ENCODE data around the gene CFAP410. TPM values are rescaled to one million over a fixed set of nuclear protein-coding genes. Genes with fewer than 3 reads are reported as not detected.

Gene CFAP410
- total RNA-seq, 2 experiments from 2014 or later, result 15.1 to 20.6 TPM

DNA sequence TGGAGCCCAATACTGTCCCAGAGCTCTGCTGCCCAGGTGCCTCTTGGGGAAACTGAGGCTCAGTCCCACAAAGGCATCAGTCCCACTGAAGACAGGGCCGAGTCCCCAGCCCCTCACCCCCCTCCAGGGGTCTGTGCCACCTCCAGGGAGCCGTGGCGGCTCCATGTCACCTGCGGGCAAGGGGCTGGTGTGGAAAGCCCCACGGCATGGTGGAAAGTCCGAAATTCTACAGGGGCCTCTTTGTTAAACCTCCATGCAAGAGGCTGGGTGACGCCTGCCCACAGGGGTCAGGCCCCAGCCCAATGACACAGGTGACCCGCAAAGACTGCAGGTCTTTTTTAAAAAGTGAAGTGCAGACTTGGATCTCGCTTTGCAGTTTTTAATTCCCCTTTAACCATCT, 56.8 kb downstream of the CFAP410 start:
- Histone ChIP-seq H3K4me2 (ENCODE audit: low read length) (no peak overlapping the region), H3K4me1 (ENCODE audit: insufficient read depth, low read length, poor library complexity, severe bottlenecking) (no peaks in the 10 kb centered on the region), H3K79me2 (ENCODE audit: insufficient read depth, low read depth, low read length) (no peaks in the 10 kb centered on the region), H3K4me3 (ENCODE audit: low read depth, low read length, poor library complexity, severe bottlenecking) (no peak overlapping the region), H3K27ac (ENCODE audit: low read depth, low read length, poor library complexity, severe bottlenecking) (no peak overlapping the region), H4K20me1 (ENCODE audit: insufficient read depth, low read length) (no peaks in the 10 kb centered on the region), H3K36me3 (ENCODE audit: insufficient read depth, low read length) (no peaks in the 10 kb centered on the region), H3K9me3 (ENCODE audit: low read length) (no peaks in the 10 kb centered on the region), H2AFZ (ENCODE audit: low read length) (no peak overlapping the region), H3K9me2 (ENCODE audit: insufficient read depth, low read length) (no peaks in the 10 kb centered on the region)
- ChIA-PET POLR2A (no interaction called here), CTCF (ENCODE audit: unreplicated experiment) (no interaction called here)
- TF ChIP-seq, protein P1, sequence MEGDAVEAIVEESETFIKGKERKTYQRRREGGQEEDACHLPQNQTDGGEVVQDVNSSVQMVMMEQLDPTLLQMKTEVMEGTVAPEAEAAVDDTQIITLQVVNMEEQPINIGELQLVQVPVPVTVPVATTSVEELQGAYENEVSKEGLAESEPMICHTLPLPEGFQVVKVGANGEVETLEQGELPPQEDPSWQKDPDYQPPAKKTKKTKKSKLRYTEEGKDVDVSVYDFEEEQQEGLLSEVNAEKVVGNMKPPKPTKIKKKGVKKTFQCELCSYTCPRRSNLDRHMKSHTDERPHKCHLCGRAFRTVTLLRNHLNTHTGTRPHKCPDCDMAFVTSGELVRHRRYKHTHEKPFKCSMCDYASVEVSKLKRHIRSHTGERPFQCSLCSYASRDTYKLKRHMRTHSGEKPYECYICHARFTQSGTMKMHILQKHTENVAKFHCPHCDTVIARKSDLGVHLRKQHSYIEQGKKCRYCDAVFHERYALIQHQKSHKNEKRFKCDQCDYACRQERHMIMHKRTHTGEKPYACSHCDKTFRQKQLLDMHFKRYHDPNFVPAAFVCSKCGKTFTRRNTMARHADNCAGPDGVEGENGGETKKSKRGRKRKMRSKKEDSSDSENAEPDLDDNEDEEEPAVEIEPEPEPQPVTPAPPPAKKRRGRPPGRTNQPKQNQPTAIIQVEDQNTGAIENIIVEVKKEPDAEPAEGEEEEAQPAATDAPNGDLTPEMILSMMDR (conservative IDR thresholded peaks at IDR 0.05; ENCODE audit: low read length), result no peak
- no peak for TF ChIP-seq EZH2phosphoT487 (IDR thresholded peaks at IDR 0.05; ENCODE audit: borderline replicate concordance, low read depth, low read length)
- no peak for DNase-seq (ENCODE audit: low spot score)
- intact Hi-C loops (cut with micrococcal nuclease; ENCODE audit: unreplicated experiment), result no loop called here
- no TSS peak for BruUV-seq (replicated peaks)

DNA sequence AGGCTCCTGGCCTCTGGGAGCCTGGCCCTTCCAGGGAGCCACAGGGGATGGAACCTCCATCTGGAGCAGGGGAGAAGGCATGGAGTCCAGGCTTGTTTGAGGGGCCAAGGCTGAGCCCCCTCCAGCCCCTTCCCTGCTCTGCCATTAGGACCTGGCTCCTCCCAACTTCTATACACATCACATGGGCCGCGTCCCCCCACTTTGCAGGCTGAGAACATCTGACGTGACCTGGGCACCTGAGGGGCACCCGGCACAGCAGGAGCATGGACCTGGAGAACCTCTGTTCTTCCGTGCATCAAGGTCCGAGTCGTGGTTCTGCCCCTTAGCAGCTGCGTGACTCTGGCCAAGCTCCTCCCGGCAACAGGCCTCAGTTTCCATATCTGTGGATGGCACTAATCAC, 57.4 kb downstream of the CFAP410 start:
- no peak overlapping the region for H2AFZ ChIP-seq (ENCODE audit: low read length)

More for the DNA sequence above, 57.4 kb downstream of the CFAP410 start:
- Histone ChIP-seq H3K9me2 (ENCODE audit: insufficient read depth, low read length) (no peaks in the 10 kb centered on the region), H3K4me2 (ENCODE audit: low read length) (no peak overlapping the region), H3K4me3 (ENCODE audit: low read depth, low read length, poor library complexity, severe bottlenecking) (no peak overlapping the region), H3K4me1 (ENCODE audit: insufficient read depth, low read length, poor library complexity, severe bottlenecking) (no peaks in the 10 kb centered on the region), H3K27ac (ENCODE audit: low read depth, low read length, poor library complexity, severe bottlenecking) (no peak overlapping the region), H4K20me1 (ENCODE audit: insufficient read depth, low read length) (no peaks in the 10 kb centered on the region), H3K9me3 (ENCODE audit: low read length) (no peaks in the 10 kb centered on the region), H3K79me2 (ENCODE audit: insufficient read depth, low read depth, low read length) (no peaks in the 10 kb centered on the region), H3K36me3 (ENCODE audit: insufficient read depth, low read length) (no peaks in the 10 kb centered on the region)
- DNase-seq (ENCODE audit: low spot score), result no peak
- POLR2A ChIA-PET, result no interaction called here
- TF ChIP-seq EZH2phosphoT487 (IDR thresholded peaks at IDR 0.05; ENCODE audit: borderline replicate concordance, low read depth, low read length), result no peak
- TF ChIP-seq, protein P1 (conservative IDR thresholded peaks at IDR 0.05; ENCODE audit: low read length), result no peak
- CTCF ChIA-PET (ENCODE audit: unreplicated experiment), result no interaction called here
- no TSS peak for BruUV-seq (replicated peaks)
- intact Hi-C loops (cut with micrococcal nuclease; ENCODE audit: unreplicated experiment), result no loop called here

All from OCI-LY7 (cell line).